Measurements from ENCODE around the gene ENC1.

DNA sequence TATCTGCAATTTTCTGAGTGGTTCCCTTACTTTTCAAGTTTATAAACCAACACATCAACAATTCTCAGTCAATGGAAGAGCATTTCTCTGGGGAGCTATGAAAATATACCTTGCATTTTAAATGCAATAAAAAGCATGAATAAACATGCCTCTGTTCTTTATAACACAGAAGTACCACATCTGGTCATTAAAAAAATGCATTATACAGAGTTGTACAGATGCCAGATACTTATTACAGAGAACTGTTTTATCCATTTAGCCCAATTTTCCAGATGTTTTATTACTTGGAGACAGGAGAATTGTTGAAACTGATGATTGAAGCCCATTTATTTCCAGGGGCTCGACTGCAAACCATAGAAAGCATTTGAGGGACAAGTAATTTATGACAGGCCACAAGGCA is 25.3 kb upstream of the ENC1 start:
- TF ChIP-seq POLR2A (IDR thresholded peaks at IDR 0.05) (no peak), POLR2AphosphoS5 (IDR thresholded peaks at IDR 0.05; ENCODE audit: insufficient read depth in 1 of 2, low read depth in 1 of 2) (no peak)
- TF ChIP-seq, protein P1, sequence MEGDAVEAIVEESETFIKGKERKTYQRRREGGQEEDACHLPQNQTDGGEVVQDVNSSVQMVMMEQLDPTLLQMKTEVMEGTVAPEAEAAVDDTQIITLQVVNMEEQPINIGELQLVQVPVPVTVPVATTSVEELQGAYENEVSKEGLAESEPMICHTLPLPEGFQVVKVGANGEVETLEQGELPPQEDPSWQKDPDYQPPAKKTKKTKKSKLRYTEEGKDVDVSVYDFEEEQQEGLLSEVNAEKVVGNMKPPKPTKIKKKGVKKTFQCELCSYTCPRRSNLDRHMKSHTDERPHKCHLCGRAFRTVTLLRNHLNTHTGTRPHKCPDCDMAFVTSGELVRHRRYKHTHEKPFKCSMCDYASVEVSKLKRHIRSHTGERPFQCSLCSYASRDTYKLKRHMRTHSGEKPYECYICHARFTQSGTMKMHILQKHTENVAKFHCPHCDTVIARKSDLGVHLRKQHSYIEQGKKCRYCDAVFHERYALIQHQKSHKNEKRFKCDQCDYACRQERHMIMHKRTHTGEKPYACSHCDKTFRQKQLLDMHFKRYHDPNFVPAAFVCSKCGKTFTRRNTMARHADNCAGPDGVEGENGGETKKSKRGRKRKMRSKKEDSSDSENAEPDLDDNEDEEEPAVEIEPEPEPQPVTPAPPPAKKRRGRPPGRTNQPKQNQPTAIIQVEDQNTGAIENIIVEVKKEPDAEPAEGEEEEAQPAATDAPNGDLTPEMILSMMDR (IDR thresholded peaks at IDR 0.05) = no peak
